ENCODE measurements around the gene NEURL1B. TPM values are rescaled to one million over a fixed set of nuclear protein-coding genes. Genes with fewer than 3 reads are reported as not detected.

NEURL1B gene
- total and polyA plus RNA-seq, 10 of the 15 experiments (the other 5 are each of a cell fraction or from before 2014, with no cell fraction given), result 0.04 to 0.28 (median 0.05) TPM; not detected in 4

GRCh38 chr5:172667786-172668593 lies 26.9 kb downstream of the NEURL1B start:
- no peaks in the 10 kb centered on the region for H4K20me1 ChIP-seq (ENCODE audit: control insufficient read depth, insufficient read depth)
- H3K9me3 ChIP-seq (replicated peaks; ENCODE audit: control insufficient read depth, insufficient read depth, low read length), result no peaks in the 10 kb centered on the region
- no peak overlapping the region for H3K9ac ChIP-seq (ENCODE audit: control insufficient read depth, insufficient read depth, low read length)
- H3K27ac ChIP-seq (ENCODE audit: control insufficient read depth, insufficient read depth), result no peak overlapping the region
- no TSS peak for BruUV-seq (replicated peaks)
- H3K79me2 ChIP-seq (ENCODE audit: control insufficient read depth, insufficient read depth, low read length), result no peaks in the 10 kb centered on the region
- H2AFZ ChIP-seq (ENCODE audit: control insufficient read depth, low read depth, low read length), result no peak overlapping the region
- ChIA-PET SMC1A (ENCODE audit: uncharacterized antibody, unreplicated experiment) (interaction anchor here (0.7 to 1.2 kb wide), 2 partner anchors 21 to 208 kb away, joined by 3 read pairs; no protein-coding TSS in a partner anchor), CTCF (interaction anchor here (0.9 kb wide), 1 partner anchor 29 kb away, joined by 4 read pairs; no protein-coding TSS in a partner anchor), POLR2A (no interaction called here), RAD21 (ENCODE audit: unreplicated experiment) (no interaction called here)
- intact Hi-C loops (cut with micrococcal nuclease; ENCODE audit: unreplicated experiment), result no loop called here
- no peak for ATAC-seq
- no peaks in the 10 kb centered on the region; a peak in 2 of 4 replicates for H3K27me3 ChIP-seq (replicated peaks in 1 of 2; ENCODE audit: control insufficient read depth in 2 of 2, insufficient read depth in 2 of 2, low read length in 1 of 2)
- no peak overlapping the region for H3K4me2 ChIP-seq (ENCODE audit: control insufficient read depth, insufficient read depth)
- DNase-seq (ENCODE audit: low read depth, low spot score), result no peak
- H3K4me3 ChIP-seq, result no peak overlapping the region
- in situ Hi-C loops (cut with MboI), result no loop called here
- no peaks in the 10 kb centered on the region for H3K4me1 ChIP-seq (ENCODE audit: control insufficient read depth, insufficient read depth, low read length)
- FAIRE-seq, result no peak
- 26% methylated on average over 7 of the region's 7 CpGs for WGBS (ENCODE audit: insufficient coverage, insufficient replicate concordance, low lambda C conversion rate, missing lambda C conversion rate)
- H3K36me3 ChIP-seq (ENCODE audit: control insufficient read depth in 2 of 2, insufficient read depth in 2 of 2, low read length in 1 of 2), result no peaks in the 10 kb centered on the region
- TF ChIP-seq SMARCA5 (IDR thresholded peaks at IDR 0.05) (no peak), CUX1 (IDR thresholded peaks at IDR 0.05; ENCODE audit: insufficient replicate concordance, low read depth, low read length) (no peak)
